Renal cortical epithelial cell (primary cell): ENCODE measurements around the gene GPR153. TPM values are rescaled to one million over a fixed set of nuclear protein-coding genes. Genes with fewer than 3 reads are reported as not detected.

ENCODE experiments used
- DNase-seq: peaks from one replicate; pipeline ENCODE4 v3.0.0-alpha.2; 2011; ENCODE audit warnings: low read depth
- total RNA-seq: library from RNA; depleted of rRNA; stranded (reverse); fragments of >200 nt; gene quantifications from 2 replicates; pipeline ENCODE4 v1.2.3, GENCODE V29; 2014

Gene GPR153
- total RNA-seq, 1 donor from 2014 or later, result 4.8 TPM

GRCh38 chr1:6200188-6200809 is 60.6 kb downstream of the GPR153 start:
- DNase-seq, result no peak

GRCh38 chr1:6199298-6200187 is 61.4 kb downstream of the GPR153 start, which contains the start of gene RPL22:
Gene RPL22 (minus strand): TSS chr1:6199595. CDS start chr1:6199573, 22 bp downstream.
- DNase-seq, result peak; percentile 97

GRCh38 chr1:6198646-6199297 is 62.1 kb downstream of the GPR153 start:
- DNase-seq, result no peak

GRCh38 chr1:6197746-6198427 is 63.0 kb downstream of the GPR153 start:
- no peak for DNase-seq

Other genes with a start within 250 kb of the GPR153 start
- gene KCNAB2, start 215.2 kb downstream of the GPR153 start, total RNA-seq, result 0.69 and 2.3 TPM in 2 replicates
- gene CHD5, start 80.8 kb downstream of the GPR153 start, total RNA-seq, result 1.2 TPM in 1 of 2 replicates, not detected in the other
- gene RPL22, start 61.5 kb downstream of the GPR153 start, total RNA-seq, result 160 and 174 TPM in 2 replicates
- gene RNF207, start 55.0 kb downstream of the GPR153 start, total RNA-seq, result 23.8 and 53.5 TPM in 2 replicates
- gene ICMT, start 25.1 kb downstream of the GPR153 start, total RNA-seq, result 81.1 and 107 TPM in 2 replicates
- not detected in 2 replicates for gene HES3, start 16.9 kb downstream of the GPR153 start, total RNA-seq
- 17.9 and 23.1 TPM in 2 replicates for gene ACOT7, start 132.7 kb upstream of the GPR153 start, total RNA-seq
- 5.8 and 13.0 TPM in 2 replicates for gene HES2, start 158.8 kb upstream of the GPR153 start, total RNA-seq
- 0.25 TPM in 1 of 2 replicates, not detected in the other for gene ESPN, start 163.7 kb upstream of the GPR153 start, total RNA-seq
- gene TNFRSF25, start 205.1 kb upstream of the GPR153 start, total RNA-seq, result 3.3 and 9.7 TPM in 2 replicates
- 22.2 and 22.6 TPM in 2 replicates for gene PLEKHG5, start 230.6 kb upstream of the GPR153 start, total RNA-seq